Suprapubic skin (tissue), 4 donors: ENCODE data around the gene HAO1. TPM values are rescaled to one million over a fixed set of nuclear protein-coding genes. Genes with fewer than 3 reads are reported as not detected.

Experiments used
- DNase-seq, 2 donors: peaks; one replicate each; pipeline ENCODE4 v3.0.0-alpha.2; 2019; ENCODE audit warnings: low spot score in 2 of 2
- H3K27ac ChIP-seq: fragments of 200-600 bp; sonication (generic); one replicate; pipeline ENCODE4 v1.5.1; 2019
- H3K27me3 ChIP-seq: fragments of 200-600 bp; sonication (generic); one replicate; pipeline ENCODE4 v1.5.1; 2019
- H3K36me3 ChIP-seq: fragments of 200-600 bp; sonication (generic); one replicate; pipeline ENCODE4 v1.5.1; 2019
- H3K4me1 ChIP-seq: fragments of 200-600 bp; sonication (generic); one replicate; pipeline ENCODE4 v1.5.1; 2019
- H3K4me3 ChIP-seq: fragments of 200-600 bp; sonication (generic); one replicate; pipeline ENCODE4 v1.5.1; 2019; ENCODE audit warnings: mild to moderate bottlenecking
- H3K9me3 ChIP-seq: fragments of 200-600 bp; sonication (generic); one replicate; pipeline ENCODE4 v1.5.1; 2019
- EP300 ChIP-seq: sonication (generic); formaldehyde crosslinking; IDR thresholded peaks from one replicate; pipeline ENCODE4 v1.6.1; 2017; ENCODE audit warnings: antibody characterized with exemption
- POLR2A ChIP-seq, 2 donors: fragments of 450-650 bp; IDR thresholded peaks; one replicate each; pipeline ENCODE4 v1.6.1; 2017; ENCODE audit warnings: antibody characterized with exemption in 2 of 2, mild to moderate bottlenecking in 2 of 2, moderate library complexity in 2 of 2
- POLR2AphosphoS5 ChIP-seq, 3 donors: sonication (generic); formaldehyde crosslinking; IDR thresholded peaks; one replicate each; pipeline ENCODE4 v1.6.1; 2017; ENCODE audit warnings: antibody characterized with exemption in 3 of 3
- WGBS: methylation state at CpG from one replicate; pipeline ENCODE4 v1.1.5; 2018; 5-methylcytosine and 5-hydroxymethylcytosine counted together
- total RNA-seq, 4 donors: library from RNA; depleted of rRNA; stranded (reverse); fragments of >200 nt; gene quantifications; one replicate each; pipeline ENCODE4 v1.1.0, GENCODE V29; 2016
- TF ChIP-seq, protein P1 (sequence below), 2 donors: fragments of 200-600 bp in 1 of 2; fragments of 450-650 bp in 1 of 2; sonication (generic) in 1 of 2; IDR thresholded peaks; one replicate each; pipeline ENCODE4 v1.5.1; 2016 to 2019; ENCODE audit warnings: antibody characterized with exemption in 2 of 2, mild to moderate bottlenecking in 1 of 2, moderate library complexity in 1 of 2

The HAO1 gene
- total RNA-seq, 4 donors from 2014 or later = 0.80 TPM; not detected in 3

DNA sequence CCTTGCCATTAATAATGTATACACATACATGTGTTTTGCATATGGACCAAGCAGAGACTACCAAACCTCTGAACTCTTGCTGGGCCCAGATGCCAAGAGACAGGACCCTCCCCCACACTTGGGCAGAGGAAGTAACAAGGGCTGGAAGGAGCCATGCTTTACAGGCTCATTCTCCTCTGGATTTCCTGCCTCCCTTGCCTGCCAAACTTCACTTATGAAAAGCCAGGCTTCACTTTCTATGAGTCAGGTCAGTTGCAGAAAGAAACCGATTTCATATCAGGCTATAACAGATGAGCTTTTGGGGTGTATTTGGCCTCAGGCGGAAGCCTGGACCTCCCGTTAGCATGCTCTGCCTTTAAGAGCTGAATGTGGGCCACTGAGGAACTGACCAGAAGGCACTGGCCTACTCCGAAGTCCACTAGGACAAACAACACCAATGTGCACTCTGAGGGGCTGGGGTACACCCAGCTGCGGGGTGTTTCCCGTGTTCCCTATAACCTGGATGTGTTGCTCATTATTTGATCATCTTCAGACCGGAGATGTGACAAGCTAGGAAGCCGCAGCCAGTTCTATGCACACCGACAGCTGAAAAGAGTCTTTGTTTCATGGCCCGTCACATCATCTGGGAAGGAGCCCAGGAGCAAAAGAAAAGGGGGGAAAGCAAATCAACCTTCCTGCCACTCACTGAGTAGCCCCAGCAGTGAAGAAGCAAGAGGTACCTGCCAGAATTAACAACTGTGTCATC is 28.5 kb downstream of the HAO1 start:
- no peaks in the 10 kb centered on the region for H3K27me3 ChIP-seq
- no peaks in the 10 kb centered on the region for H3K4me1 ChIP-seq
- H3K4me3 ChIP-seq = no peak overlapping the region
- H3K36me3 ChIP-seq = no peaks in the 10 kb centered on the region
- no peaks in the 10 kb centered on the region for H3K9me3 ChIP-seq
- TF ChIP-seq EP300 (no peak), POLR2AphosphoS5 (IDR thresholded peaks at IDR 0.05) (no peak), POLR2A (IDR thresholded peaks at IDR 0.05) (no peak)
- TF ChIP-seq, protein P1, sequence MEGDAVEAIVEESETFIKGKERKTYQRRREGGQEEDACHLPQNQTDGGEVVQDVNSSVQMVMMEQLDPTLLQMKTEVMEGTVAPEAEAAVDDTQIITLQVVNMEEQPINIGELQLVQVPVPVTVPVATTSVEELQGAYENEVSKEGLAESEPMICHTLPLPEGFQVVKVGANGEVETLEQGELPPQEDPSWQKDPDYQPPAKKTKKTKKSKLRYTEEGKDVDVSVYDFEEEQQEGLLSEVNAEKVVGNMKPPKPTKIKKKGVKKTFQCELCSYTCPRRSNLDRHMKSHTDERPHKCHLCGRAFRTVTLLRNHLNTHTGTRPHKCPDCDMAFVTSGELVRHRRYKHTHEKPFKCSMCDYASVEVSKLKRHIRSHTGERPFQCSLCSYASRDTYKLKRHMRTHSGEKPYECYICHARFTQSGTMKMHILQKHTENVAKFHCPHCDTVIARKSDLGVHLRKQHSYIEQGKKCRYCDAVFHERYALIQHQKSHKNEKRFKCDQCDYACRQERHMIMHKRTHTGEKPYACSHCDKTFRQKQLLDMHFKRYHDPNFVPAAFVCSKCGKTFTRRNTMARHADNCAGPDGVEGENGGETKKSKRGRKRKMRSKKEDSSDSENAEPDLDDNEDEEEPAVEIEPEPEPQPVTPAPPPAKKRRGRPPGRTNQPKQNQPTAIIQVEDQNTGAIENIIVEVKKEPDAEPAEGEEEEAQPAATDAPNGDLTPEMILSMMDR (IDR thresholded peaks at IDR 0.05) = no peak
- H3K27ac ChIP-seq = no peak overlapping the region
- 66% methylated on average over 10 of the region's 10 CpGs for WGBS
- DNase-seq = no peak

DNA sequence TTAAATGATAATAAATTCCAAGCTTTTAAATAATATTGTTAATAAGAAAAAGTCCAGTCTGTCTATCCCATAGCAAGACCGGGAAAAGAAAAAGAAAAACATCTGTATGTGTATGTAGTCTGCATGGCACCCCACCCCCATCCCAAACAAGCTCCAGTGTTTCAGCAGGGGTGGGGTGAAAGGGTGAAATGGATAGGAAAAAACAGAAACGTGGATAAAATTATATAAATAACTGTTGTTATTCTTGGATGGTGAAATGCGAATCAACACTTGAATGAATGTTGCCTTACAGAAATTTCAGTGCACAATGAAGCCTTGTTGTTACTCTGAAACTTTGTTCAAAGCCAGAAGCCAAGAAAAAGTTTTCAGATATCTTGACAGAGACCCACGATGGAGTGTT is 31.4 kb downstream of the HAO1 start:
- 59% methylated on average over 4 of the region's 4 CpGs for WGBS
- Histone ChIP-seq H3K9me3 (no peaks in the 10 kb centered on the region), H3K36me3 (no peaks in the 10 kb centered on the region), H3K27me3 (no peaks in the 10 kb centered on the region), H3K27ac (no peak overlapping the region), H3K4me1 (no peaks in the 10 kb centered on the region), H3K4me3 (no peak overlapping the region)
- DNase-seq = no peak
- no peak for TF ChIP-seq EP300
- TF ChIP-seq, protein P1 (IDR thresholded peaks at IDR 0.05) = no peak
- TF ChIP-seq POLR2AphosphoS5 (IDR thresholded peaks at IDR 0.05) = no peak
- TF ChIP-seq POLR2A (IDR thresholded peaks at IDR 0.05) = no peak

DNA sequence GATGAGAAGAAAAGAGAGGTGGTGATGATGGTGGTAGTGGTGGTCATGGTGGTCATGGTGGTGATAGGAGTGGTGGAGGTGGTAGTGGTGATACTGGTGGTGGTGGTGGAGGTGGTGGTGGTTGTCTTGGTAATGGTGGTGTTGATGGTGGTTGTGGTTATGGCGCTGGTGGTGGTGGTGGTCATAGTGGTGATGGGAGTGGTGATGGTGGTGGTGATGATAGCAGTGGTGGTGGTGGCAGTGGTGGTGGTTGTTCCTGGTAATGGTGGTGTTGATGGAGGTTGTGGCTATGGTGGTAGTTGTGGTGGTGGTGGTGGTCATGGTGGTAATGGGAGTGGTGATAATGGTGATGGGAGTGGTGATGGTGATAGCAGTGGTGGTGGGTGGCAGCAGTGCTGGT is 36.8 kb downstream of the HAO1 start:
- Histone ChIP-seq H3K4me3 (no peak overlapping the region), H3K27me3 (no peaks in the 10 kb centered on the region), H3K36me3 (no peaks in the 10 kb centered on the region), H3K27ac (no peak overlapping the region), H3K9me3 (no peaks in the 10 kb centered on the region), H3K4me1 (no peaks in the 10 kb centered on the region)
- TF ChIP-seq EP300 (no peak), POLR2A (IDR thresholded peaks at IDR 0.05) (no peak), POLR2AphosphoS5 (IDR thresholded peaks at IDR 0.05) (no peak)
- TF ChIP-seq, protein P1 (IDR thresholded peaks at IDR 0.05) = no peak
- WGBS = 37% methylated on average over 1 of the region's 1 CpG
- DNase-seq = no peak

DNA sequence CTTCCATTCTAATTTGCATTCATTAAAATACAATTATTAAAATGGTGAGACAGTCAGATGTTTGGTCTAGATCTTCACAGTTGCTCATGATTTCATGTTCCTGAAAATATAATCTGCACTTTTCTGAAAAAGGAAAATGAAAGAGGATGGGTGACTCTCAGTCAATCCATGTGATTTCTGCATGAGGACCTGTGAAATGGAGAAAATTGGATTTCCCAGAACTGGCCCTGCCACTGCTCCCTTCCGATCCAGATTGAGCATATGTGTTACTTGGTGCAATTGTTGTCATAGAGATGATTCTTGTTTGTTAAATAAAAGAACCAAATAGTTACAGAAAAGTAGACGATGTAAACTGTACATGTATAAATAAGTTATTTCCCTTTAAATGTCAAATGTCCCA is 37.4 kb downstream of the HAO1 start:
- Histone ChIP-seq H3K9me3 (no peaks in the 10 kb centered on the region), H3K27me3 (no peaks in the 10 kb centered on the region), H3K27ac (no peak overlapping the region), H3K36me3 (no peaks in the 10 kb centered on the region), H3K4me3 (no peak overlapping the region), H3K4me1 (no peaks in the 10 kb centered on the region)
- no peak for DNase-seq
- no peak for TF ChIP-seq POLR2AphosphoS5 (IDR thresholded peaks at IDR 0.05)
- TF ChIP-seq POLR2A (IDR thresholded peaks at IDR 0.05) = no peak
- no peak for TF ChIP-seq EP300
- TF ChIP-seq, protein P1 (IDR thresholded peaks at IDR 0.05) = no peak
- WGBS = 68% methylated on average over 2 of the region's 2 CpGs

DNA sequence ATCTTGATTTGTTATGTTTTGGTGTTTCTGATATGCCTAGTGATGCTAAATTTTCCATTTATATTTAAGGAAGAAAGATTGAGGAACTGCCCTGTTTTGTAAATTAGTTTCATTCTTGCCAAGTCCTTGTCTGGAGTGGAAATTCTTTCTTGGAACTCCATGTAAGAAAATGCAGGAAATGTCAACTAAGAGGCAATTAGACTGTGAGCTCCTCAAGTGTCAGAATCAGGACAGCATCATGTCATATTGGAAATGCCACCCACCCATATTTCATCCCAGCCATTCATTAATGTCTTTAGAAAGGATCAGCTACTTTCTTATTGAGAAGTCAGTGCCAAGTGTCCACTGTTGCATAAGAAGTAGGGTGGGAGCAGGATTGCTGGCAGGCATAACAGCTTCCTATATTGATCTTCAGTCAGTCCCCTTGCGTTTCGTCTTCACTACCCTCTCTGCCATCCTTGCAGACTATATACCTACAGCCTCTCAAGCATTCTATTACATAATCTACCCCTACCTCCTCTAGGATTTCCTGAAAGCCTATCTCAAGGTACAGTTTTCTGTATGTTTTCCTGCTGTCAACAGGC is 42.4 kb downstream of the HAO1 start:
- no peaks in the 10 kb centered on the region for H3K9me3 ChIP-seq
- no peak overlapping the region for H3K27ac ChIP-seq
- TF ChIP-seq POLR2AphosphoS5 (IDR thresholded peaks at IDR 0.05) (no peak), POLR2A (IDR thresholded peaks at IDR 0.05) (no peak), EP300 (no peak)
- TF ChIP-seq, protein P1 (IDR thresholded peaks at IDR 0.05) = no peak
- 69% methylated on average over 2 of the region's 2 CpGs for WGBS
- no peaks in the 10 kb centered on the region for H3K4me1 ChIP-seq
- H3K36me3 ChIP-seq = no peaks in the 10 kb centered on the region
- no peaks in the 10 kb centered on the region for H3K27me3 ChIP-seq
- no peak for DNase-seq
- no peak overlapping the region for H3K4me3 ChIP-seq
